H1 (cell line): ENCODE measurements around the gene RABL6. TPM values are rescaled to one million over a fixed set of nuclear protein-coding genes. Genes with fewer than 3 reads are reported as not detected.

Experiments
- CTCF ChIA-PET: fragments of 300-600 bp; sonication (Branson Sonifier 250); formaldehyde crosslinking; loops from one replicate; lab custom pipeline; 2021; ENCODE audit not compliant: partially characterized antibody; lab: Charles Lee
- POLR2A ChIA-PET: fragments of 300-600 bp; sonication (Branson Sonifier 250); formaldehyde crosslinking; loops from one replicate; lab custom pipeline; 2021; ENCODE audit warnings: inconsistent platforms; ENCODE audit not compliant: partially characterized antibody; lab: Charles Lee
- DNase-seq, 2 experiments: peaks; one replicate each; pipeline versions ENCODE4 v3.0.0 to v3.0.0-alpha.2; 2010 to 2022; ENCODE audit warnings: low spot score in 2 of 2, low read depth in 1 of 2, mixed read lengths in 1 of 2
- FAIRE-seq: peaks from 2 replicates; lab custom pipeline; 2011; peaks lifted over from hg19 to GRCh38; lab: Jason Lieb, UNC
- H2AFZ ChIP-seq: 2 replicates; pipeline ENCODE4 v1.8.1; 2012; ENCODE audit warnings: low read length, inconsistent platforms
- H2AK5ac ChIP-seq: 2 replicates; pipeline ENCODE4 v1.6.1; 2013; ENCODE audit warnings: low read depth, low read length
- H2BK120ac ChIP-seq: replicated peaks from 2 replicates; pipeline ENCODE3; 2013; ENCODE audit warnings: low read depth, low read length, inconsistent platforms
- H2BK12ac ChIP-seq: 2 replicates; pipeline ENCODE4 v1.6.1; 2013; ENCODE audit warnings: low read depth, low read length
- H2BK15ac ChIP-seq: 2 replicates; pipeline ENCODE4 v1.6.1; 2013; ENCODE audit warnings: low read length
- H2BK20ac ChIP-seq: 2 replicates; pipeline ENCODE4 v1.6.1; 2013; ENCODE audit warnings: low read length
- H2BK5ac ChIP-seq: 2 replicates; pipeline ENCODE4 v1.6.1; 2013; ENCODE audit warnings: low read depth, low read length
- H3K14ac ChIP-seq: 2 replicates; pipeline ENCODE4 v1.6.1; 2013; ENCODE audit warnings: inconsistent platforms; ENCODE audit not compliant: insufficient read length
- H3K18ac ChIP-seq: 2 replicates; pipeline ENCODE4 v1.6.1; 2013; ENCODE audit warnings: low read length; ENCODE audit errors: extremely low read depth
- H3K23ac ChIP-seq: 2 replicates; pipeline ENCODE4 v1.6.1; 2013; ENCODE audit warnings: inconsistent platforms; ENCODE audit not compliant: insufficient read length
- H3K23me2 ChIP-seq: 2 replicates; pipeline ENCODE4 v1.6.1; 2013; ENCODE audit warnings: low read depth, low read length
- H3K27ac ChIP-seq: 2 replicates; pipeline ENCODE4 v1.6.1; 2011; ENCODE audit warnings: low read depth, low read length, inconsistent platforms
- H3K27me3 ChIP-seq, 4 experiments: replicated peaks in 1 of 4; 1 replicate in 1 of 4; 2 replicates in 3 of 4; pipeline versions ENCODE4 v1.6.1 to v1.8.1; 2011 to 2013; ENCODE audit warnings: low read length in 3 of 4, mild to moderate bottlenecking in 3 of 4, inconsistent platforms in 2 of 4, mixed read lengths in 2 of 4, moderate library complexity in 1 of 4; ENCODE audit not compliant: control insufficient read depth in 3 of 4, insufficient read depth in 3 of 4; ENCODE audit errors: extremely low read depth in 1 of 4
- H3K36me3 ChIP-seq, 4 experiments: 2 replicates each; pipeline versions ENCODE4 v1.6.1 to v1.8.1; 2011 to 2013; ENCODE audit warnings: mild to moderate bottlenecking in 4 of 4, low read length in 3 of 4, moderate library complexity in 2 of 4, control low read depth in 1 of 4, inconsistent platforms in 1 of 4; ENCODE audit not compliant: insufficient read depth in 4 of 4, control insufficient read depth in 2 of 4
- H3K4ac ChIP-seq: replicated peaks from 2 replicates; pipeline ENCODE3; 2013; ENCODE audit warnings: low read length, low read depth, mixed read lengths, inconsistent platforms; ENCODE audit not compliant: insufficient read length
- H3K4me1 ChIP-seq, 4 experiments: replicated peaks in 1 of 4; 1 replicate in 1 of 4; 2 replicates in 3 of 4; pipeline versions ENCODE4 v1.6.1 to v1.8.1; 2011 to 2013; ENCODE audit warnings: low read length in 3 of 4, inconsistent platforms in 2 of 4, mixed read lengths in 1 of 4; ENCODE audit not compliant: insufficient read depth in 4 of 4, control insufficient read depth in 3 of 4
- H3K4me2 ChIP-seq, 2 experiments: 2 replicates each; pipeline versions ENCODE4 v1.6.1 to v1.8.1; 2011 to 2013; ENCODE audit warnings: low read depth in 2 of 2, low read length in 2 of 2, control low read depth in 1 of 2, inconsistent platforms in 1 of 2, mild to moderate bottlenecking in 1 of 2; ENCODE audit not compliant: insufficient read depth in 1 of 2
- H3K4me3 ChIP-seq, 4 experiments: fragments of 200-600, 300-600 bp in 1 of 4; sonication (generic), shearing (Covaris generic), sonication (Bioruptor Twin) in 1 of 4; 2 replicates each; pipeline versions ENCODE4 v1.5.1 to v1.8.1; 2011 to 2016; ENCODE audit warnings: low read length in 4 of 4, low read depth in 3 of 4, control low read depth in 2 of 4, inconsistent platforms in 2 of 4, mild to moderate bottlenecking in 2 of 4, mixed read lengths in 1 of 4, moderate library complexity in 1 of 4; ENCODE audit not compliant: insufficient read depth in 2 of 4; ENCODE audit errors: extremely low read depth in 1 of 4
- H3K56ac ChIP-seq: replicated peaks from 2 replicates; pipeline ENCODE3; 2013; ENCODE audit warnings: low read depth, mild to moderate bottlenecking, mixed read lengths, low read length, inconsistent platforms; ENCODE audit not compliant: insufficient read length
- H3K79me1 ChIP-seq: 2 replicates; pipeline ENCODE4 v1.6.1; 2013; ENCODE audit warnings: low read depth, low read length, control low read depth
- H3K79me2 ChIP-seq, 2 experiments: 2 replicates each; pipeline versions ENCODE4 v1.6.1 to v1.8.1; 2012 to 2013; ENCODE audit warnings: low read length in 2 of 2, mild to moderate bottlenecking in 2 of 2, inconsistent platforms in 1 of 2; ENCODE audit not compliant: insufficient read depth in 2 of 2, control insufficient read depth in 1 of 2
- H3K9ac ChIP-seq, 4 experiments: replicated peaks in 1 of 4; 1 replicate in 1 of 4; 2 replicates in 3 of 4; pipeline versions ENCODE4 v1.6.1 to v1.8.1; 2011 to 2013; ENCODE audit warnings: low read depth in 3 of 4, low read length in 3 of 4, control low read depth in 2 of 4, mild to moderate bottlenecking in 2 of 4, moderate library complexity in 2 of 4, inconsistent platforms in 1 of 4; ENCODE audit errors: extremely low read depth in 1 of 4
- H3K9me3 ChIP-seq, 2 experiments: 2 replicates each; pipeline versions ENCODE4 v1.6.1 to v1.8.1; 2012 to 2013; ENCODE audit warnings: mild to moderate bottlenecking in 2 of 2, moderate library complexity in 2 of 2, control low read depth in 1 of 2, inconsistent platforms in 1 of 2, low read depth in 1 of 2, low read length in 1 of 2, mixed read lengths in 1 of 2; ENCODE audit not compliant: insufficient read depth in 2 of 2
- H4K20me1 ChIP-seq, 2 experiments: replicated peaks in 1 of 2; 2 replicates each; pipeline versions ENCODE3 to v1.8.1; 2011 to 2013; ENCODE audit warnings: inconsistent platforms in 2 of 2, low read length in 2 of 2, mild to moderate bottlenecking in 1 of 2; ENCODE audit not compliant: insufficient read depth in 2 of 2, control insufficient read depth in 1 of 2
- H4K5ac ChIP-seq: 2 replicates; pipeline ENCODE4 v1.6.1; 2013; ENCODE audit warnings: low read length, low read depth, mixed read lengths, inconsistent platforms; ENCODE audit not compliant: insufficient read length
- H4K8ac ChIP-seq: 2 replicates; pipeline ENCODE4 v1.8.0; 2013; ENCODE audit warnings: mild to moderate bottlenecking, moderate library complexity, low read length, inconsistent platforms; ENCODE audit not compliant: insufficient read depth; ENCODE audit errors: extremely low read depth
- H4K91ac ChIP-seq: replicated peaks from 2 replicates; pipeline ENCODE3; 2013; ENCODE audit warnings: low read length, mixed read lengths, inconsistent platforms; ENCODE audit not compliant: insufficient read length
- ASH2L ChIP-seq: fragments of 200-600, 300-600 bp; sonication (generic); IDR thresholded peaks from one replicate; pipeline ENCODE4 v1.7.1; 2017; ENCODE audit warnings: low read length
- BRCA1 ChIP-seq: IDR thresholded peaks from 2 replicates; pipeline ENCODE4 v1.6.1; 2012; ENCODE audit warnings: low read depth, low read length, improper control_type of control experiment
- CEBPB ChIP-seq: IDR thresholded peaks from 2 replicates; pipeline ENCODE4 v1.6.1; 2012; ENCODE audit warnings: low read depth, low read length
- CHD2 ChIP-seq: IDR thresholded peaks from 2 replicates; pipeline ENCODE4 v1.6.1; 2012; ENCODE audit warnings: low read length, improper control_type of control experiment
- EP300 ChIP-seq, 2 experiments: IDR thresholded peaks; 1 replicate in 1 of 2; 2 replicates in 1 of 2; pipeline ENCODE4 v1.6.1; 2011 to 2012; ENCODE audit warnings: low read depth in 2 of 2, low read length in 2 of 2, mild to moderate bottlenecking in 2 of 2, borderline replicate concordance in 1 of 2, inconsistent platforms in 1 of 2, moderate library complexity in 1 of 2
- GABPA ChIP-seq: IDR thresholded peaks from 2 replicates; pipeline ENCODE4 v1.6.1; 2011; ENCODE audit warnings: mild to moderate bottlenecking, low read length, moderate library complexity, borderline replicate concordance; ENCODE audit not compliant: insufficient read depth
- JUN ChIP-seq: IDR thresholded peaks from 2 replicates; pipeline ENCODE4 v1.6.1; 2011; ENCODE audit warnings: low read depth, mild to moderate bottlenecking, improper control_type of control experiment, low read length
- KDM1A ChIP-seq: fragments of 200-600, 300-600 bp; sonication (generic); IDR thresholded peaks from 2 replicates; pipeline ENCODE4 v1.7.1; 2016; ENCODE audit warnings: mild to moderate bottlenecking, low read length, borderline replicate concordance
- KDM4A ChIP-seq: IDR thresholded peaks from one replicate; pipeline ENCODE4 v1.7.1; 2012; ENCODE audit warnings: low read depth, mild to moderate bottlenecking, moderate library complexity, low read length, inconsistent platforms; ENCODE audit not compliant: severe bottlenecking
- NRF1 ChIP-seq: IDR thresholded peaks from 2 replicates; pipeline ENCODE4 v1.6.1; 2011; ENCODE audit warnings: mild to moderate bottlenecking, low read depth, low read length, improper control_type of control experiment
- SP1 ChIP-seq: IDR thresholded peaks from 2 replicates; pipeline ENCODE4 v1.6.1; 2011; ENCODE audit warnings: low read depth, low read length
- TBP ChIP-seq: IDR thresholded peaks from 2 replicates; pipeline ENCODE4 v1.6.1; 2011; ENCODE audit warnings: low read depth, low read length, improper control_type of control experiment
- USF2 ChIP-seq: IDR thresholded peaks from 2 replicates; pipeline ENCODE4 v1.6.1; 2011; ENCODE audit warnings: low read length, improper control_type of control experiment
- WGBS, 2 experiments: shearing (Covaris generic) in 1 of 2; methylation state at CpG; one replicate each; pipeline versions ENCODE4 v1.1.6 to v1.1.7; 2013 to 2015; ENCODE audit warnings: low lambda C conversion rate in 2 of 2, mixed read lengths in 2 of 2, inconsistent platforms in 1 of 2, low coverage in 1 of 2, missing lambda C conversion rate in 1 of 2; ENCODE audit not compliant: insufficient replicate concordance in 2 of 2, insufficient coverage in 1 of 2, insufficient read length in 1 of 2; ENCODE audit errors: extremely low coverage in 1 of 2, missing lambda C conversion rate in 1 of 2; 5-methylcytosine and 5-hydroxymethylcytosine counted together
- polyA plus RNA-seq, 7 experiments: library from polyadenylated mRNA; depleted of rRNA in 3 of 7; stranded (reverse) in 5 of 7; unstranded in 2 of 7; fragments of >200 nt in 5 of 7; fragments of 200-250 nt in 2 of 7; gene quantifications; 1 replicate in 5 of 7; 2 replicates in 1 of 7; 4 replicates in 1 of 7; pipeline versions ENCODE4 v1.2.1 to v1.2.3, GENCODE V29; 2011 to 2013; ENCODE audit warnings: missing spikeins in 2 of 7, mixed read lengths in 2 of 7
- total RNA-seq: library from RNA; stranded (reverse); fragmentation: NEBNext Ultra II Directional; extraction: Animal tissue kit (Norgen Biotek cat#: 25700); gene quantifications from 2 replicates; pipeline ENCODE4 v1.2.1, GENCODE V29; 2021

Gene RABL6
- total and polyA plus RNA-seq, 2 of the 8 experiments (the other 6 are each of a cell fraction or from before 2014, with no cell fraction given): 70.1 to 130 TPM

- no peak overlapping the region for H4K5ac ChIP-seq
- H3K9ac ChIP-seq: no peak overlapping the region
- no peaks in the 10 kb centered on the region for H4K20me1 ChIP-seq
- H2AFZ ChIP-seq: no peak overlapping the region
- no peak overlapping the region for H3K18ac ChIP-seq
- H3K23me2 ChIP-seq: no peaks in the 10 kb centered on the region
- FAIRE-seq (no peak), DNase-seq (no peak)
- ChIA-PET POLR2A (interaction anchor here (1.0 to 2.4 kb wide), 2 partner anchors 8 to 48 kb away, joined by 3 to 5 read pairs; no protein-coding TSS in a partner anchor), CTCF (interaction anchor here (5.5 to 9.6 kb wide), 3 partner anchors 7 to 17 kb away, joined by 37 to 88 read pairs (median 42); partner anchors contain the start of genes LCN15 and LCN8)
- no peak overlapping the region for H3K4me2 ChIP-seq
- H3K23ac ChIP-seq: no peak overlapping the region
- H3K27me3 ChIP-seq: peaks cover 0 to 4% (median 1%) of the 10 kb centered on the region in 4 experiments; a peak in 3 of 7 replicates
- no peak overlapping the region for H3K56ac ChIP-seq
- H2AK5ac ChIP-seq: no peak overlapping the region
- no peak overlapping the region for H3K4ac ChIP-seq
- no peak overlapping the region for H4K91ac ChIP-seq
- H3K4me3 ChIP-seq: no peak overlapping the region
- H3K36me3 ChIP-seq: no peaks in the 10 kb centered on the region
- peaks cover 0 to 7% of the 10 kb centered on the region in 2 experiments for H3K9me3 ChIP-seq
- H2BK20ac ChIP-seq: no peak overlapping the region
- H3K79me1 ChIP-seq: no peaks in the 10 kb centered on the region
- no peak overlapping the region for H2BK5ac ChIP-seq
- no peak overlapping the region for H2BK120ac ChIP-seq
- H3K4me1 ChIP-seq: no peaks in the 10 kb centered on the region
- H2BK12ac ChIP-seq: no peak overlapping the region
- no peak overlapping the region for H4K8ac ChIP-seq
- H3K79me2 ChIP-seq: no peaks in the 10 kb centered on the region
- no peak overlapping the region for H3K27ac ChIP-seq
- no peak overlapping the region for H2BK15ac ChIP-seq
- 78% methylated on average over 6 of the region's 6 CpGs; no CpG with 5 or more reads in 1 of the 2 experiments for WGBS, 2 experiments
- H3K14ac ChIP-seq: no peak overlapping the region
- no peak for TF ChIP-seq SP1
- TF ChIP-seq EP300 (IDR thresholded peaks at IDR 0.05; ENCODE audit: borderline replicate concordance in 1 of 2, low read depth in 2 of 2, low read length in 2 of 2): no peak
- no peak for TF ChIP-seq CHD2
- no peak for TF ChIP-seq BRCA1
- no peak for TF ChIP-seq JUN
- no peak for TF ChIP-seq KDM4A
- no peak for TF ChIP-seq USF2
- TF ChIP-seq GABPA: no peak
- no peak for TF ChIP-seq TBP
- TF ChIP-seq KDM1A: no peak
- TF ChIP-seq CEBPB: no peak
- no peak for TF ChIP-seq ASH2L
- no peak for TF ChIP-seq NRF1
Observed at GRCh38 chr9:136775191-136775590, 32.6 kb upstream of the RABL6 start.
